K562 (cell line): ENCODE results near the gene PCYT1A. TPM values are rescaled to one million over a fixed set of nuclear protein-coding genes. Genes with fewer than 3 reads are reported as not detected.

Experiments
- EHMT2 ChIP-seq: fragments of 450-650 bp; IDR thresholded peaks from 2 replicates; pipeline ENCODE4 v1.6.1; 2018; ENCODE audit warnings: antibody characterized with exemption
- EP300 ChIP-seq: IDR thresholded peaks from 2 replicates; pipeline ENCODE4 v1.6.1; 2012; ENCODE audit warnings: low read length, improper control_type of control experiment
- FUS ChIP-seq: fragments of 200-400 bp; formaldehyde crosslinking; optimal IDR thresholded peaks from 2 replicates; pipeline ENCODE3; 2017; ENCODE audit warnings: low read depth, low read length
- KLF10 ChIP-seq: fragments of 250-450 bp; sonication (Bioruptor Pico); IDR thresholded peaks from 2 replicates; pipeline ENCODE4 v1.6.1; 2021; ENCODE audit warnings: matching md5 sums
- NCOA4 ChIP-seq: fragments of 450-650 bp; IDR thresholded peaks from 2 replicates; pipeline ENCODE4 v1.6.1; 2018; ENCODE audit warnings: mild to moderate bottlenecking; ENCODE audit not compliant: partially characterized antibody
- NFRKB ChIP-seq: fragments of 450-650 bp; IDR thresholded peaks from 2 replicates; pipeline ENCODE4 v1.6.1; 2016; ENCODE audit warnings: low read depth
- NR2C2 ChIP-seq, 2 experiments: fragments of 200-800 bp in 1 of 2; sonication (Bioruptor generic) in 1 of 2; sonication (generic) in 1 of 2; formaldehyde crosslinking in 1 of 2; IDR thresholded peaks; 2 replicates each; pipeline versions ENCODE4 v1.6.1 to v1.8.0; 2016 to 2022; ENCODE audit warnings: mild to moderate bottlenecking in 1 of 2, missing compliant biosample characterization in 1 of 2, missing genetic modification characterization in 1 of 2, missing genetic modification reagents in 1 of 2
- NR2F6 ChIP-seq: fragments of 450-650 bp; formaldehyde crosslinking; IDR thresholded peaks from 2 replicates; pipeline ENCODE4 v1.4.0; 2020; ENCODE audit warnings: mild to moderate bottlenecking
- RFX7 ChIP-seq: fragments of 250-450 bp; sonication (Bioruptor Pico); IDR thresholded peaks from 2 replicates; pipeline ENCODE4 v1.5.1; 2021; ENCODE audit warnings: mild to moderate bottlenecking
- SETDB1 ChIP-seq: IDR thresholded peaks from one replicate; pipeline ENCODE4 v1.6.1; 2012; ENCODE audit warnings: low read length, control low read depth, inconsistent platforms
- TRIM24 ChIP-seq, 2 experiments: fragments of 450-650 bp; IDR thresholded peaks; 2 replicates each; pipeline ENCODE4 v1.6.1; 2016
- ZBED1 ChIP-seq: IDR thresholded peaks from 2 replicates; pipeline ENCODE4 v1.6.1; 2014
- ZNF24 ChIP-seq: fragments of 450-650 bp; IDR thresholded peaks from 2 replicates; pipeline ENCODE4 v1.6.1; 2016
- ZNF431 ChIP-seq: sonication (generic); formaldehyde crosslinking; IDR thresholded peaks from 2 replicates; pipeline ENCODE4 v1.8.0; 2022; ENCODE audit warnings: mild to moderate bottlenecking, missing genetic modification reagents
- polyA plus RNA-seq, 8 experiments: library from polyadenylated mRNA; depleted of rRNA in 4 of 8; stranded (reverse) in 5 of 8; unstranded in 3 of 8; fragments of >200 nt; fragmentation: Nextera tagmentation in 2 of 8; fragmentation: Illumina TruSeq in 1 of 8; extraction: Ambion mirVana in 2 of 8; extraction: Trizol in 1 of 8; gene quantifications; 2 replicates each; pipeline versions ENCODE4 v1.2.1 to v1.2.3, GENCODE V29; 2011 to 2014; ENCODE audit warnings: inconsistent platforms in 1 of 8, missing spikeins in 1 of 8
- total RNA-seq, 7 experiments: library from RNA; depleted of rRNA in 6 of 7; stranded (reverse); fragments of >200 nt in 6 of 7; fragmentation: Illumina TruSeq in 2 of 7; extraction: Trizol in 2 of 7; gene quantifications; 2 replicates each; pipeline versions ENCODE4 v1.2.1 to v1.2.3, GENCODE V29; 2011 to 2021; ENCODE audit warnings: low replicate concordance in 1 of 7
- TF ChIP-seq, protein P1 (sequence below): fragments of 200-600 bp; sonication (generic); IDR thresholded peaks from one replicate; pipeline ENCODE4 v1.6.1; 2012; ENCODE audit warnings: mild to moderate bottlenecking, low read depth, low read length, inconsistent platforms
- TF ChIP-seq, protein P2 (sequence below): fragments of 450-650 bp; formaldehyde crosslinking; IDR thresholded peaks from 2 replicates; pipeline ENCODE4 v1.4.0; 2022; ENCODE audit warnings: missing genetic modification characterization

Gene PCYT1A
- total and polyA plus RNA-seq, 9 of the 15 experiments (the other 6 are each of a cell fraction or from before 2014, with no cell fraction given), result 13.4 to 62.8 (median 49.4) TPM

DNA sequence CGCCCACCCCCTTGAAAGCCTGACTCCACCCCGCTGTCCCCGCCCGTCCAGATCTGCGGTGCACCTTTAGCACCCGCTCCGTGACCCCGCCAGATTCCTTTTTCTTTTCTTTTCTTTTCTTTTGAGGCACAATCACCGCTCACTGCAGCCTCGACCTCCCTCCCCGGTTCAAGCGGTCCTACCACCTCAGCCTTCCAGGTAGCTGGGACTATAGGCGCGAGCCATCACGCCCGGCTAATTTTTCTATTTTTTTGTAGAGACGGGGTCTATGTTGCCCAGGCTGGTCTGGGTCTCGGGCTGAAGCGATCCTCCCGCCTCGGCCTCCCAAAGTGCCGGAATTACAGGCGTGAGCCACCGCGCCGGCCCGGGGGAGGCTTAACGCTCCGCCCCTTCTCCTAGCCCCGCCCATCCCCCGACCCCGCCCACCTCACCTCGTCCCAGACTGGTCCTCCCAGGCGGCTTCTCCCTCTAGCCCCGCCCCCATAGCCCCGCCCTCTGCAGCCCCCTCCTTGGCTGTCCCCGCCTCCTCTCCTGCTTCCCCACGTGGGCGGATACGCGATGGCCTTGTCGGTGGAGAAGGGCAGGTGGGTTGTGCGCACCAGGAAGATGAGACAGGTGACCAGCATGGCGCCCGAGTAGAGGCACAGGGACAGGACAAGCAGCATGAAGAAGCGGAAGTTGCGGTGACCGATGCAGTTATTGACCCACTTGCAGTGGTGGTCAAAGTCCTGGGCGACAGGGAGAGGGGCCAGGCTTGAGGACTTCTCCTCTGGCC, 79.5 kb downstream of the PCYT1A start (continued):
- no peak for TF ChIP-seq FUS
- TF ChIP-seq, protein P1, sequence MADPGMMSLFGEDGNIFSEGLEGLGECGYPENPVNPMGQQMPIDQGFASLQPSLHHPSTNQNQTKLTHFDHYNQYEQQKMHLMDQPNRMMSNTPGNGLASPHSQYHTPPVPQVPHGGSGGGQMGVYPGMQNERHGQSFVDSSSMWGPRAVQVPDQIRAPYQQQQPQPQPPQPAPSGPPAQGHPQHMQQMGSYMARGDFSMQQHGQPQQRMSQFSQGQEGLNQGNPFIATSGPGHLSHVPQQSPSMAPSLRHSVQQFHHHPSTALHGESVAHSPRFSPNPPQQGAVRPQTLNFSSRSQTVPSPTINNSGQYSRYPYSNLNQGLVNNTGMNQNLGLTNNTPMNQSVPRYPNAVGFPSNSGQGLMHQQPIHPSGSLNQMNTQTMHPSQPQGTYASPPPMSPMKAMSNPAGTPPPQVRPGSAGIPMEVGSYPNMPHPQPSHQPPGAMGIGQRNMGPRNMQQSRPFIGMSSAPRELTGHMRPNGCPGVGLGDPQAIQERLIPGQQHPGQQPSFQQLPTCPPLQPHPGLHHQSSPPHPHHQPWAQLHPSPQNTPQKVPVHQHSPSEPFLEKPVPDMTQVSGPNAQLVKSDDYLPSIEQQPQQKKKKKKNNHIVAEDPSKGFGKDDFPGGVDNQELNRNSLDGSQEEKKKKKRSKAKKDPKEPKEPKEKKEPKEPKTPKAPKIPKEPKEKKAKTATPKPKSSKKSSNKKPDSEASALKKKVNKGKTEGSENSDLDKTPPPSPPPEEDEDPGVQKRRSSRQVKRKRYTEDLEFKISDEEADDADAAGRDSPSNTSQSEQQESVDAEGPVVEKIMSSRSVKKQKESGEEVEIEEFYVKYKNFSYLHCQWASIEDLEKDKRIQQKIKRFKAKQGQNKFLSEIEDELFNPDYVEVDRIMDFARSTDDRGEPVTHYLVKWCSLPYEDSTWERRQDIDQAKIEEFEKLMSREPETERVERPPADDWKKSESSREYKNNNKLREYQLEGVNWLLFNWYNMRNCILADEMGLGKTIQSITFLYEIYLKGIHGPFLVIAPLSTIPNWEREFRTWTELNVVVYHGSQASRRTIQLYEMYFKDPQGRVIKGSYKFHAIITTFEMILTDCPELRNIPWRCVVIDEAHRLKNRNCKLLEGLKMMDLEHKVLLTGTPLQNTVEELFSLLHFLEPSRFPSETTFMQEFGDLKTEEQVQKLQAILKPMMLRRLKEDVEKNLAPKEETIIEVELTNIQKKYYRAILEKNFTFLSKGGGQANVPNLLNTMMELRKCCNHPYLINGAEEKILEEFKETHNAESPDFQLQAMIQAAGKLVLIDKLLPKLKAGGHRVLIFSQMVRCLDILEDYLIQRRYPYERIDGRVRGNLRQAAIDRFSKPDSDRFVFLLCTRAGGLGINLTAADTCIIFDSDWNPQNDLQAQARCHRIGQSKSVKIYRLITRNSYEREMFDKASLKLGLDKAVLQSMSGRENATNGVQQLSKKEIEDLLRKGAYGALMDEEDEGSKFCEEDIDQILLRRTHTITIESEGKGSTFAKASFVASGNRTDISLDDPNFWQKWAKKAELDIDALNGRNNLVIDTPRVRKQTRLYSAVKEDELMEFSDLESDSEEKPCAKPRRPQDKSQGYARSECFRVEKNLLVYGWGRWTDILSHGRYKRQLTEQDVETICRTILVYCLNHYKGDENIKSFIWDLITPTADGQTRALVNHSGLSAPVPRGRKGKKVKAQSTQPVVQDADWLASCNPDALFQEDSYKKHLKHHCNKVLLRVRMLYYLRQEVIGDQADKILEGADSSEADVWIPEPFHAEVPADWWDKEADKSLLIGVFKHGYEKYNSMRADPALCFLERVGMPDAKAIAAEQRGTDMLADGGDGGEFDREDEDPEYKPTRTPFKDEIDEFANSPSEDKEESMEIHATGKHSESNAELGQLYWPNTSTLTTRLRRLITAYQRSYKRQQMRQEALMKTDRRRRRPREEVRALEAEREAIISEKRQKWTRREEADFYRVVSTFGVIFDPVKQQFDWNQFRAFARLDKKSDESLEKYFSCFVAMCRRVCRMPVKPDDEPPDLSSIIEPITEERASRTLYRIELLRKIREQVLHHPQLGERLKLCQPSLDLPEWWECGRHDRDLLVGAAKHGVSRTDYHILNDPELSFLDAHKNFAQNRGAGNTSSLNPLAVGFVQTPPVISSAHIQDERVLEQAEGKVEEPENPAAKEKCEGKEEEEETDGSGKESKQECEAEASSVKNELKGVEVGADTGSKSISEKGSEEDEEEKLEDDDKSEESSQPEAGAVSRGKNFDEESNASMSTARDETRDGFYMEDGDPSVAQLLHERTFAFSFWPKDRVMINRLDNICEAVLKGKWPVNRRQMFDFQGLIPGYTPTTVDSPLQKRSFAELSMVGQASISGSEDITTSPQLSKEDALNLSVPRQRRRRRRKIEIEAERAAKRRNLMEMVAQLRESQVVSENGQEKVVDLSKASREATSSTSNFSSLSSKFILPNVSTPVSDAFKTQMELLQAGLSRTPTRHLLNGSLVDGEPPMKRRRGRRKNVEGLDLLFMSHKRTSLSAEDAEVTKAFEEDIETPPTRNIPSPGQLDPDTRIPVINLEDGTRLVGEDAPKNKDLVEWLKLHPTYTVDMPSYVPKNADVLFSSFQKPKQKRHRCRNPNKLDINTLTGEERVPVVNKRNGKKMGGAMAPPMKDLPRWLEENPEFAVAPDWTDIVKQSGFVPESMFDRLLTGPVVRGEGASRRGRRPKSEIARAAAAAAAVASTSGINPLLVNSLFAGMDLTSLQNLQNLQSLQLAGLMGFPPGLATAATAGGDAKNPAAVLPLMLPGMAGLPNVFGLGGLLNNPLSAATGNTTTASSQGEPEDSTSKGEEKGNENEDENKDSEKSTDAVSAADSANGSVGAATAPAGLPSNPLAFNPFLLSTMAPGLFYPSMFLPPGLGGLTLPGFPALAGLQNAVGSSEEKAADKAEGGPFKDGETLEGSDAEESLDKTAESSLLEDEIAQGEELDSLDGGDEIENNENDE, result no peak
- TF ChIP-seq KLF10 (CRISPR knock-in tag), result no peak
- TF ChIP-seq NR2C2 (CRISPR knock-in tag; IDR thresholded peaks at IDR 0.05), result no peak
- TF ChIP-seq NR2C2 (tag; IDR thresholded peaks at IDR 0.05), result no peak
- TF ChIP-seq ZNF24, result no peak
- no peak for TF ChIP-seq ZNF431 (CRISPR knock-in tag)
- no peak for TF ChIP-seq EP300
- no peak for TF ChIP-seq NCOA4
- no peak for TF ChIP-seq SETDB1
- no peak for TF ChIP-seq RFX7 (CRISPR knock-in tag)
- no peak for TF ChIP-seq NFRKB
- TF ChIP-seq EHMT2, result no peak
- TF ChIP-seq, protein P2, sequence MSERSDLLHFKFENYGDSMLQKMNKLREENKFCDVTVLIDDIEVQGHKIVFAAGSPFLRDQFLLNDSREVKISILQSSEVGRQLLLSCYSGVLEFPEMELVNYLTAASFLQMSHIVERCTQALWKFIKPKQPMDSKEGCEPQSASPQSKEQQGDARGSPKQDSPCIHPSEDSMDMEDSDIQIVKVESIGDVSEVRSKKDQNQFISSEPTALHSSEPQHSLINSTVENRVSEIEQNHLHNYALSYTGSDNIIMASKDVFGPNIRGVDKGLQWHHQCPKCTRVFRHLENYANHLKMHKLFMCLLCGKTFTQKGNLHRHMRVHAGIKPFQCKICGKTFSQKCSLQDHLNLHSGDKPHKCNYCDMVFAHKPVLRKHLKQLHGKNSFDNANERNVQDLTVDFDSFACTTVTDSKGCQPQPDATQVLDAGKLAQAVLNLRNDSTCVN (CRISPR knock-in tag), result 0 out of 2 replicates have a peak, but pooled peaks have one; percentile 48
- peak in 1 of 2 experiments; percentile 9; a peak in 1 of 4 replicates for TF ChIP-seq TRIM24 (IDR thresholded peaks at IDR 0.05)
- TF ChIP-seq NR2F6, result no peak
- no peak for TF ChIP-seq ZBED1
